Hematopoietic multipotent progenitor cell treated with erythropoietin and hydrocortisone succinate and interleukin-3 and kit ligand, for 6 days (in vitro differentiated cells): ENCODE data around the gene MCRIP2.

Experiments used
- DNase-seq: peaks from one replicate; pipeline ENCODE4 v3.0.0-alpha.2; 2015

MCRIP2 gene

DNA sequence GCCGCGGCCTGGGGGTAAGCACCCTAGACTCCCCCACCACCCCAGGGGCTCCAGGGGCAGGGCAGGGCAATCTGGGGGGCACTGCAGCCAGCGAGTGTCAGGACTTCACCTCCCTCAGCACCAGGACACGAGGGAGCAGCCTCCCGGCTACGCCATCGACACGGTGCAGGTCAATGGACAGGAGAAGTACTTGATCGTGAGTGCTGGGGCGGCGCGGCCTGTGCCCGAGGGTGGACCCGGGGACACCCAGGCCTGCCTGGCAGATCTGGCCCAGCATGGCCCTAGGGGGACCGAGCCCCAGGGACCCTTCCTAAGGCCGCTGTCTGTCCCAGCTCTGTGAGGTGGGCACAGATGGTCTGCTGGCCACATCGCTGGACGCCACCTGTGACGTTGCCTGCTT, 30.7 kb downstream of the MCRIP2 start:
- DNase-seq = no peak

DNA sequence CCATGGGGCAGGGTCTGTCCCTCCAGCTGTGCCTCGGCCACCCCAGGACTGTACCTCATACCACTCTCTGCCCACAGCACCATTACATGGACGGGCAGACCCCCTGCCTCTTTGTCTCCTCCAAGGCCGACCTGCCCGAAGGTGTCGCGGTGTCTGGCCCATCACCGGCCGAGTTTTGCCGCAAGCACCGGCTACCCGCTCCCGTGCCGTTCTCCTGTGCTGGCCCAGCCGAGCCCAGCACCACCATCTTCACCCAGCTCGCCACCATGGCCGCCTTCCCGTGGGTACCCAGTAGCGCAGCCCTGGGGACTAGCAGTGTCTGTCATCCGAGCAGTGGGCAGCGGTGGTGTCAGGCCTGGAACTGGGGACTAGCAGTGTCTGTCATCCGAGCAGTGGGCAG, 31.2 kb downstream of the MCRIP2 start:
- no peak for DNase-seq

DNA sequence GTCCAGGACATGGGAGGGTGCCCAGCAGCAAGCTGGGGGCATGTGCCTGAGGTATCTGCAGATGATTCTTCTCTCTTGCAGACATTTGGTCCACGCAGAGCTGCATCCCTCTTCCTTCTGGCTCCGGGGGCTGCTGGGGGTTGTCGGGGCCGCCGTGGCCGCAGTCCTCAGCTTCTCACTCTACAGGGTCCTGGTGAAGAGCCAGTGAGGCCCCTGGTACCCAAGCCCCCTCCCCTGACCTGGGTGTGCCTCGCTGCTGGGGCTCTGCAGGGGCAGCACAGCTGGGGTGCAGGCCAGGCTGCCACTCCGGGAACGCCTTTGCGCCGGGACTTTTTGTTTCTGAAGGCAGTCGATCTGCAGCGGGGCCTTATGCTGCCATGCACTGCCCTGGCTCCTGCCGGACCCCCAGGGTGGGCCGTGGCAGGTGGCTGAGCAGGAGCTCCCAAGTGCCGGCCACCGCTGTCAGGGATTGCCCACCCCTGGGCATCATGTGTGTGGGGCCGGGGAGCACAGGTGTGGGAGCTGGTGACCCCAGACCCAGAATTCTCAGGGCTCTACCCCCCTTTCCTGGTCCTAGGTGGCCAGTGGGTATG, 31.9 kb downstream of the MCRIP2 start:
- DNase-seq = no peak

DNA sequence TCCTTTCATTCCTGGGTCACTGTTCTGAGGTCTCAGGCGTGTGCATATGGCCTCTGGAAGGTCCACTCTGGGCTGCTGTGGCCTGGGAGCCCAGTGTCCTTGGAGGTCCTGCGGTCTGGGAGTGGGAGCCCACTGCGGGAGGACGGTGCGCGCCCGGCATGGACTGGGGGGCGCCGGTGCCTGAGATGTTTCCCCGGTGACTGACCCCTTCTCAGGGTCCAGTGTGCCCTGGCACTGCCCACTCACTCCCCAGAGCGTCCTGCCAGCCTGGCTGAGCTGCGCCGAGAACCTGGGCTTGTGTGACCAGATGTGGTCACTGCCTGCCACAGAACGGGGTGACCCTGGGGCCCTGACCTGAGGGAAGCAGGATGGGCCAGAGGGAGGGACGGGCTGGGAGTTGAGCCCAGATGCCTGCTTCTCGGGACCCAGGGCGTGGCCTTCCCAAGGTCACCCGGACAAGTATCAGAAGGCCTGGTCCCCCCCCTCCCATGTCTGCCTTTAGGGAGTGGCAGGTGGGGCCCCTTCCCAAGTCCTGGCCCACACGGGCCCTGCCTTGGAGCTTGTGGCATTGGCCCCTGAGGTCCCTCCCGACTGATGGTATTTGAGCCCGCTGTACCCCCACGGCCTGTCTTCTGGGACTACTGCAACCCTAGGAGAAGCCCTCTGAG, 32.7 kb downstream of the MCRIP2 start:
- DNase-seq = no peak

DNA sequence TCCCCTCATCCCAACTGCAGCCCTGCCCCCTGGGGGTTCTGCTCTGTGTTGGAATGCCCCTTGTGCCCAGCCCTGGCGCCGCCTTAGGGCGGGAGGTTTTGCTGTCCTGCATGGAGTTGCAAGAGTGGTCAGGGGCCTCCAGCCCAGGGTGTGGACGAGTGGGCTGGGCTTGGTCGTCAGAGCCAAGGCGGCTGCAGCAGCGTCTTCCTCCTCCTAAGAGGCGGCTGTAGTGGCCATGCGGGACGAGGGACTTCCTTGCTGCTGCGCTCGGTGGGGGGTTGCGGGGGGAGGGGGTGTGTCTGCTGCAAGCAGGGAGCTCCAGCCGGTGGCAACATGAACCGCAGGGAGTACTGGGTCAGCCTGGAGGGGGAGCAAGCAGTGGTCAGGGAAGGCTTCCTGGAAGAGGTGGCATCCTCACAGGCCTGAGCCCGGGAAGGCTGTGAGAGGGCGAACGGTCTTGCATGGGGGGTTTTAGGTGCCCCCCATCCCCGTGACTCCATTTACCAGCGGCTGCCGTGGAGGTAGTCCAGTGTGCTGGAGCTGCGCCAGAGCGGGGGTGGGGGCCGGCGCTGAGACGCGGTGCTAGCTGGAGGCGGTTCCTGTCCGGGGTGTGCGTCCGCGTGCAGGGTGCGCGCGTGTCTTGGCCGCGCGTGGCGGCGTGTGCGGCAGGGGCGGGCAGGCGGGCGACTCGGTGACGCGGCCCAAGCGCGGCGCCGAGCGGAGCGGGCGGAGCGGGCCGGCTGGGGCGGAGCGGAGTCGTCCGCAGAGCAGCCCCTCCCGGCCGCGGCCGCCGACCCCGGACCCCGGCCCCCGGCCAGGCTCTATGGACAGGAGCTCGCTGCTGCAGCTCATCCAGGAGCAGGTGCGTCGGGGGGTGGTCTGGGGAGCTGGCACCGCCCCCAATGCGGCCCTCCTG, 33.6 kb downstream of the MCRIP2 start, which contains the start of gene RHBDL1:
RHBDL1 (plus strand) TSS at position 704 of the 916 bp plus-strand sequence; CDS start at position 824, 120 bp downstream.
- DNase-seq = peak; percentile 47

DNA sequence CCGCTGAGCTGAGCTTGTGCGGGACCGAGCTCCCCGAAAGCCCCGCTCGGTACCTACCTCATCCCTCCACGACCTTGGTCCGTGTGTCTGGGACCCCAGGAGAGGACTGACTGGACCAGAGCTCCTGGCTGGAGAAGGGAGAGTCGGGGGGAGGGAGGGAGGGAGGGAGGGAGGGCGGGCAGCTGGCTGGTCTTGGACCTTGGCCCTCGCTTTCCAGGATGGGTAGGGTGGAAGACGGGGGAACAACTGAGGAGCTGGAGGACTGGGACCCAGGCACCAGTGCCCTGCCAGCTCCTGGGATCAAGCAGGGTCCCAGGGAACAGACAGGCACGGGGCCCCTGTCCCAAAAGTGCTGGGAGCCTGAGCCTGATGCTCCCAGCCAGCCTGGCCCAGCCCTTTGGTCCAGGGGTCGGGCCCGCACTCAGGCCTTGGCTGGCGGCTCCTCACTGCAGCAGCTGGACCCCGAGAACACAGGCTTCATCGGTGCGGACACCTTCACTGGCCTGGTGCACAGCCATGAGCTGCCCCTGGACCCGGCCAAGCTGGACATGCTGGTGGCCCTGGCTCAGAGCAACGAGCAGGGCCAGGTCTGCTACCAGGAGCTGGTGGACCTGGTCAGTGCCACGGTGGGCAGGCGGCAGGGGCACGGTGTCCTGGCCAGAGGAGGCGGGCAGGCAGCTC, 34.4 kb downstream of the MCRIP2 start:
- no peak for DNase-seq

DNA sequence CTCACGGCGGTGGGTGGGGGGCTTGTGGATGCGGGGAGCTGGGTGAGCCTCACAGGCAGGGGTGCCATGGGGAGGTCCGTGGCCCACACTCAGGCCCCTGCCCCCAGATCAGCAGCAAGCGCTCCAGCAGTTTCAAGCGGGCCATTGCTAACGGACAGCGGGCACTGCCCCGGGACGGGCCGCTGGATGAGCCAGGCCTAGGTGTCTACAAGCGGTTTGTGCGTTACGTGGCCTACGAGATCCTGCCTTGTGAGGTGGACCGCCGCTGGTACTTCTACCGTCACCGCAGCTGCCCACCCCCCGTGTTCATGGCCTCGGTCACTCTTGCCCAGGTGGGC, 34.9 kb downstream of the MCRIP2 start:
- DNase-seq = no peak

DNA sequence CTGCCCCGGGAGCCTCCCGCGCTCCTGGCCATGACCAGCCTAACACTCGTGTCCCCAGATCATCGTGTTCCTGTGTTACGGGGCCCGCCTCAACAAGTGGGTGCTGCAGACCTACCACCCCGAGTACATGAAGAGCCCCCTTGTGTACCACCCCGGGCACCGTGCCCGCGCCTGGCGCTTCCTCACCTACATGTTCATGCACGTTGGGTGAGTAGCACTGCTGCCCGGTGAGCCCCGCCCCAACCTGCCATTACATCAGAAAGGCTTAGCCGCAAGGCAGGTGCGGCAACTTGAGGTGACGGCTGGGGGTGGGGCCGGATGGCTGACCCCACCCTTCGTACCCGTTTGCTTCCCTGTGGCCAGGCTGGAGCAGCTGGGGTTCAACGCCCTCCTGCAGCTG, 35.3 kb downstream of the MCRIP2 start:
- DNase-seq = no peak

DNA sequence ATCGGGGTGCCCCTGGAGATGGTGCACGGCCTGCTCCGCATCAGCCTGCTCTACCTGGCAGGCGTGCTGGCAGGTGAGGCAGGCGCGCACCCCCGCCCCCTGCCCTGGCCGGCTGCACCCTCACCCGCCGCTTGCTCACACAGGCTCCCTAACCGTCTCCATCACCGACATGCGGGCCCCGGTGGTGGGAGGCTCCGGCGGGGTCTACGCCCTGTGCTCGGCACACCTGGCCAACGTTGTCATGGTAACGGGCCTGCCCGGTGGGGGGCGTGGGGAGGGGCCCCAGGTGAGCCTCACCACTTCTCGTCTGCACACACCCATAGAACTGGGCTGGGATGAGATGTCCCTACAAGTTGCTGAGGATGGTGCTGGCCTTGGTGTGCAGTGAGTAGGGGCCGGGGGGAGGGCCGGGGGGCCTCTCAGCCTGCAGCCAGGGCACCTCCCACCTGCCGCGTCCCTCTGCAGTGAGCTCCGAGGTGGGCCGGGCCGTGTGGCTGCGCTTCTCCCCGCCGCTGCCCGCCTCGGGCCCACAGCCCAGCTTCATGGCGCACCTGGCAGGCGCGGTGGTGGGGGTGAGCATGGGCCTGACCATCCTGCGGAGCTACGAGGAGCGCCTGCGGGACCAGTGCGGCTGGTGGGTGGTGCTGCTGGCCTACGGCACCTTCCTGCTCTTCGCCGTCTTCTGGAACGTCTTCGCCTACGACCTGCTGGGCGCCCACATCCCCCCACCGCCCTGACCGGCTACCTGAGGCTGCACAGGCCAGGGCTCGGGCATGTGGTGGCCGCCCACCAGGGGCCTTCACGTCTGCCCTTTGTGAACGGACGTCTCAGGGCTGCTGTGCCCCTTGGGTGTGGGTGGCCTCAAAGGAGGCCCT, 35.9 kb downstream of the MCRIP2 start:
- no peak for DNase-seq

DNA sequence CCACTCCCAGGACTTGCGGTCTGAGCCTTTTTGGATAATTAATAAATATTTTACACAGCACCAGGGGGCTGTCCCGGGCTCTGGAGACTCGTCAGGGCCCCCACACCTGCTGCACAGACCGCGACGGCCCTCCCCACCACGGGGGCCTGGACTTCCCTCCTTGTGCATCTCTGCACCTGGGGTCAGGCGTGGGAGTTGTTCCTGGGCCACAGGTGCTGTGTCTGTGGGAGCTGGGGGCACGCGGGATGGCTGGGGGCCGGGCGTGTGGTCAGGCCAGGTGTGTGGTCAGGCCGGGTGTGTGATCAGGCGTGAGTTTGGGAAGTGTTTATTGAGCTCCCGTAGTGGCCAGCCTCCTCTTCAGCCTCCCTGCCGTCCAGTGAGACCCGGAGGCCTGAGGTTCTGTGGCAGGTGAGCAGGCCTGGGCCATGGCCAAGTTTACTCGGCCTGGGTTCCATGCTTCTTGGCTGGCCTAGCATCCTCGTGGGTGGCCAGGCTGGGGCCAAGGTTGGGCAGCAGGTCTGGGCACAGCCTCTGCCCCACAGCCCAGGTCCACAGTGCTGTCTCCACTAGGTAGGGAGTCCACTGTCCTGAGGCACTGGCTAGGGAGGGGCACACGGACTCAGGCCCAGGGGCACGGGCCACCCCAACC, 36.7 kb downstream of the MCRIP2 start:
- no peak for DNase-seq

DNA sequence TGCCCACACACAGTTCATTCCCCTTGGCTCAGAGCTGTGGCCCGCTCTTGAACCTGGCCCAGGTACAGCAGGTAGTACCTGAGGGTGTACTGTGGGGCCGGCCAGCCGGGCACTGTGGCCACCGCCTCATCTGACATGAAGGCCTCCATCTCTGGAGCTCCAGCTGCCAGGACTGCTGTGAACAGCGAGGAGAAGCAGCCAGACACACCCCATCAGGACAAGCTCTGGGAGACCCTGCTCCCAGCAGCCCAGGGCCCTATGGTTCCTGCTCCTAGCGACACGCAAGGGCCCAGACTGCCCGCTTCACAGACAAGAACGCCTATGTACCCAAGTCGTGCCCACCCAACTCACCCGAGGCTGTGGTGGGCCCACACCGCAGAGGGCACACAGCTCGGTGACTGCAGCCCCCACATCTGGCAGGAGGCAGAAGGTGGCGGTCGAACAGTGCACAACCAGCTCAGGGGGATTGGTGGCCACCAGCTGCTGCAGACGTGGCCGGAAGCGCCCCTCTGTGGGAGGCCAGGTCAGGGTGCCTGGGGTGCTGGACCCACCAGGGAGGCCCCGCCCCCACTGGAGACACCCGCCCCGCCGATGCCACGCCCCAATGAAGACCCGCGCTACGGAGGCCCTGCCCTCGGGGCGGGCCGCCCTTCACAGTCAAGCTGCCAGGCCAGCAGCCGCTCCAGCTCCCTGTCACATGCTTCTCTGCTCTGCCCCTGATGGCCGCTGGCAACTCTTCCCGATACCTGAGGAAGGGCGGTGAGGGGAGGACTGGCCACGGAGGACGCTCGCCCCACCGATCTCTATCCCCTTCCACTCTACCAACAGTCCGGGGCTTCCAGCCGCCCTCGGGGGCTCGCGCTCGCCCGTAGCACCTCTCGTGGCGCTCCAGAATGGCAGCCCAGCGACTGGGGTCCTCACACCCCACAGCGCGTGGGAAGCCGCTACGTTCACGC, 37.5 kb downstream of the MCRIP2 start:
- peak; percentile 90 for DNase-seq

DNA sequence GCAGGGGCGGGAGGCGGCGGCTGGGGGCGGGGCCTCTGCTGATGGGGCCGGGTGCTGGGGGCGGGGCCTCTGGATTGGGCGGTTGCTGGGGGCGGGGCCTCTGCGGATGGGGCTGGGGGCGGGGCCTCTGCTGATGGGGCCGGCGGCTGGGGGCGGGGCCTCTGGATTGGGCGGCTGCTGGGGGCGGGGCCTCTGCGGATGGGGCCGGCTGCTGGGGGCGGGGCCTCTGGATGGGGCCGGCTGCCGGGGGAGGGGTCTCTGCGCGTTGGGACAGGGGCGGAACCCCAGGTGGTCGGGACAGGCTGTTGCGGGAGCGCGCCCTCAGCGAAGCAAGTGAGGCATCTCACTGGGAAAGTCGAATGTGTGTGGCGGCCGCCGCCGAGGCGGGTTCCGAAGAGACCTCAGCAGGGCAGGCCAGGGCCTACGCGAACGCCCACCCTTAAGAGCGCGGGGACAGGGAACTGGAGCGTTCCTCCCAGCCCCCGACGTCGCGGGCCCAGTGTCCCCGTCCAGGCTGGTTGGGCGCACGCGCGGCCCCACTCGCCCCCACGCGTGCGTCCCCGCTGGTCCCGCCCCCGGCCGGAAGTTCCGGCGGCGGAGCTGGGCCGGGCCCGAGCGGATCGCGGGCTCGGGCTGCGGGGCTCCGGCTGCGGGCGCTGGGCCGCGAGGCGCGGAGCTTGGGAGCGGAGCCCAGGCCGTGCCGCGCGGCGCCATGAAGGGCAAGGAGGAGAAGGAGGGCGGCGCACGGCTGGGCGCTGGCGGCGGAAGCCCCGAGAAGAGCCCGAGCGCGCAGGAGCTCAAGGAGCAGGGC, 38.4 kb downstream of the MCRIP2 start, which contains the start of gene STUB1:
STUB1 (plus strand) TSS at position 597 of the 811 bp plus-strand sequence; CDS start at position 713, 116 bp downstream.
- DNase-seq = peak; percentile 93

DNA sequence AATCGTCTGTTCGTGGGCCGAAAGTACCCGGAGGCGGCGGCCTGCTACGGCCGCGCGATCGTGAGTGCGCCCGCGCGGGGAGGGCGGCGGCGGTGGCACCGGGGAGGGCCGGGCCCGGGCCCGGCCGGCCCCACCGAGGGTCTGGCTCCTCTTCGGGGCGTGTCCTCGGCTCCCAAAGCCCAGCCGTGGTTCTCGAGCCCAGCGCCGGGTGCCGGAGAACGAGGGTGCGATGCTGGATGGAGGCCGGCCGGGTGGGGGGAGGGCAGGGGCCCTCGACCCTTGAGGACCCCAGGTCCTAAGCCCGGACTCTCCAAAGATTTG, 39.0 kb downstream of the MCRIP2 start:
- DNase-seq = no peak

DNA sequence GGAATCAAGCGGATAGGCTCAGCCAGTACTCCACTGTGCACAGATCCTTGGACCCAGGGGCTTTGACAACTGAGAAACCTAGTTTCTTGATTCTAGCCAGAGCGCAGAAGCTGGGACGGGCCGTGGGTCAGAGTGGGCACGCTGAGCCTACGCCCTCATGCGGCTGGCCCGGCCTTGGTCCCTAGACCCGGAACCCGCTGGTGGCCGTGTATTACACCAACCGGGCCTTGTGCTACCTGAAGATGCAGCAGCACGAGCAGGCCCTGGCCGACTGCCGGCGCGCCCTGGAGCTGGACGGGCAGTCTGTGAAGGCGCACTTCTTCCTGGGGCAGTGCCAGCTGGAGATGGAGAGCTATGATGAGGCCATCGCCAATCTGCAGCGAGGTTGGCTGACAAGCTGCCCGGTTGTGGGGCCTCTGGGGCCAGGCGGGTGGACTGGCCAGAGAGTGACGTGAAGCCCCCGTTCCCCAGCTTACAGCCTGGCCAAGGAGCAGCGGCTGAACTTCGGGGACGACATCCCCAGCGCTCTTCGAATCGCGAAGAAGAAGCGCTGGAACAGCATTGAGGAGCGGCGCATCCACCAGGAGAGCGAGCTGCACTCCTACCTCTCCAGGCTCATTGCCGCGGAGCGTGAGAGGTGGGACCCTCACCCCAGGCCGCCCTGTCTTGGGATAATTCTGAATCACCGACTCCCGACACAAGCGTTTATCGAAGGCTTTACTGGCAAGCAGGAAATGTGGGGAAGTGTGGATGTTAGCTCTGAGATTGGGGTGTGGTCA, 39.5 kb downstream of the MCRIP2 start:
- DNase-seq = peak; percentile 68

DNA sequence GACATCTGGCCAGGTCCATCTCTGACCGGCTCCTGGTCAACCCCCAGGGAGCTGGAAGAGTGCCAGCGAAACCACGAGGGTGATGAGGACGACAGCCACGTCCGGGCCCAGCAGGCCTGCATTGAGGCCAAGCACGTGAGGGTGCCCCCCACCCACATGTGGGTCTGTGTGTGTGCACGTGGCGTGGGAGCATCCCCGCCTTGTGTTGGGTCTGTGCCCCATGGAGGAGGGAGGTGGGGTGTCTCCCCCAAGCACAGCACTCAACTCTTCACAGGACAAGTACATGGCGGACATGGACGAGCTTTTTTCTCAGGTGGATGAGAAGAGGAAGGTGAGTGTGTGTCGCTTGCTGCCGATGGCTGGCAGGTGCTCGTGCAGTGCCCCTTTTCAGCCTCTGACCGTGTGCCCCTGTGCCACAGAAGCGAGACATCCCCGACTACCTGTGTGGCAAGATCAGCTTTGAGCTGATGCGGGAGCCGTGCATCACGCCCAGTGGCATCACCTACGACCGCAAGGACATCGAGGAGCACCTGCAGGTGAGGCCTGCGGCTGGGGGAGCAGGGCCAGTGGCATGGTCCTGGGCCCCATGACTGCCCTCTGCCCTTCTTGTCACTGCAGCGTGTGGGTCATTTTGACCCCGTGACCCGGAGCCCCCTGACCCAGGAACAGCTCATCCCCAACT, 40.3 kb downstream of the MCRIP2 start:
- no peak for DNase-seq

DNA sequence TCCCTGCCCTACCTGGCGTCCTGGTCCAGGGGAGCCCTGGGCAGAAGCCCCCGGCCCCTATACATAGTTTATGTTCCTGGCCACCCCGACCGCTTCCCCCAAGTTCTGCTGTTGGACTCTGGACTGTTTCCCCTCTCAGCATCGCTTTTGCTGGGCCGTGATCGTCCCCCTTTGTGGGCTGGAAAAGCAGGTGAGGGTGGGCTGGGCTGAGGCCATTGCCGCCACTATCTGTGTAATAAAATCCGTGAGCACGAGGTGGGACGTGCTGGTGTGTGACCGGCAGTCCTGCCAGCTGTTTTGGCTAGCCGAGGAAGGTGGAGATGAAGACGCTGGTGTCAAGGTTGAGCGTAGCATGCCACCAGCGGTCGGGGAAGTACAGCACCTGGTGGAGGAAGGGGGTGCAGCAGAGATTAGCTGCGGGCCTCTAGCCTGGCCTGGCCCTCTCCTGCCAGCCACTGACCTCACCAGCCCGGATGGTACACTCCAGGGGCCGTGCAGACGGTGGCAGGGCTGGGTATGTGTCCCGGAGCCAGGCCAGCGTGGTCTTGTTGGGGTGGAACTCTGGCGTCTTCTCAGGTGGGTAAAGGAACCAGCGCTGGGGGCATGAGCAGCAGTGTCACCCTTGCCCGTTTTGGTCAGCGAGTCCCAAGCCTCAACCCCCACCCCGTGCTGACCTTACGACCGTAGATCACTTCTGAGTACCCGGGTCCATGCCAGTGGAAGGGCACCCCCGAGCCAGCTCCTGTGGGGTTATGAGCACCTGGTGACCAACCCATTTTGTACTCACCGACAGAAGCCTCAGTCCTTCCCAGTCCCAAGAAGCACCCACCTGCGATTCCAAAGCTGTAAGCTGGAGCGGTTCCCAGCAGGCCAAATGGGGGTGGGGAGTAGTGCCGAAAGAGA, 41.1 kb downstream of the MCRIP2 start:
- DNase-seq = no peak
